Skin of body (tissue), 2 donors: ENCODE results near the gene GAS5. TPM values are rescaled to one million over a fixed set of nuclear protein-coding genes. Genes with fewer than 3 reads are reported as not detected.

Source experiments
- DNase-seq: peaks from one replicate; lab custom pipeline; 2025; lab: John Stamatoyannopoulos, UW
- total RNA-seq: library from RNA; depleted of rRNA; stranded (reverse); fragments of >200 nt; gene quantifications from one replicate; pipeline ENCODE4 v1.2.3, GENCODE V29; 2014

Gene GAS5
- total RNA-seq, 1 donor from 2014 or later: 492 TPM

GRCh38 chr1:173827611-173828010 is 40.2 kb downstream of the GAS5 start:
- DNase-seq: no peak

- peak; percentile 99 for DNase-seq
Measured at GRCh38 chr1:173824315-173825081, 43.3 kb downstream of the GAS5 start, which contains the start of the genes CENPL and DARS2. CENPL (minus strand) TSS chr1:173824883; CDS start chr1:173811299, 13,584 bp downstream. DARS2 (plus strand) TSS chr1:173824673; CDS start chr1:173825230, 557 bp downstream.

- DNase-seq: no peak
Measured at GRCh38 chr1:173823781-173824314, 43.9 kb downstream of the GAS5 start.

- no peak for DNase-seq
Measured at GRCh38 chr1:173821680-173822079, 46.1 kb downstream of the GAS5 start.

- no peak for DNase-seq
Measured at GRCh38 chr1:173818459-173818858, 49.3 kb downstream of the GAS5 start.

Other genes with a start within 250 kb of the GAS5 start
- gene TEX50, start 232.7 kb downstream of the GAS5 start, total RNA-seq: not detected
- 0.49 TPM for gene ANKRD45, start 198.1 kb downstream of the GAS5 start, total RNA-seq
- gene KLHL20, start 153.0 kb downstream of the GAS5 start, total RNA-seq: 31.1 TPM
- gene DARS2, start 43.3 kb downstream of the GAS5 start, total RNA-seq: 10.9 TPM
- gene CENPL, start 43.1 kb downstream of the GAS5 start, total RNA-seq: 12.8 TPM
- 13.7 TPM for gene ZBTB37, start 391 bp upstream of the GAS5 start, total RNA-seq
- not detected for gene SERPINC1, start 49.3 kb upstream of the GAS5 start, total RNA-seq
- 24.5 TPM for gene RC3H1, start 154.4 kb upstream of the GAS5 start, total RNA-seq